ENCODE results near the gene ZSWIM6.

The ZSWIM6 gene

DNA sequence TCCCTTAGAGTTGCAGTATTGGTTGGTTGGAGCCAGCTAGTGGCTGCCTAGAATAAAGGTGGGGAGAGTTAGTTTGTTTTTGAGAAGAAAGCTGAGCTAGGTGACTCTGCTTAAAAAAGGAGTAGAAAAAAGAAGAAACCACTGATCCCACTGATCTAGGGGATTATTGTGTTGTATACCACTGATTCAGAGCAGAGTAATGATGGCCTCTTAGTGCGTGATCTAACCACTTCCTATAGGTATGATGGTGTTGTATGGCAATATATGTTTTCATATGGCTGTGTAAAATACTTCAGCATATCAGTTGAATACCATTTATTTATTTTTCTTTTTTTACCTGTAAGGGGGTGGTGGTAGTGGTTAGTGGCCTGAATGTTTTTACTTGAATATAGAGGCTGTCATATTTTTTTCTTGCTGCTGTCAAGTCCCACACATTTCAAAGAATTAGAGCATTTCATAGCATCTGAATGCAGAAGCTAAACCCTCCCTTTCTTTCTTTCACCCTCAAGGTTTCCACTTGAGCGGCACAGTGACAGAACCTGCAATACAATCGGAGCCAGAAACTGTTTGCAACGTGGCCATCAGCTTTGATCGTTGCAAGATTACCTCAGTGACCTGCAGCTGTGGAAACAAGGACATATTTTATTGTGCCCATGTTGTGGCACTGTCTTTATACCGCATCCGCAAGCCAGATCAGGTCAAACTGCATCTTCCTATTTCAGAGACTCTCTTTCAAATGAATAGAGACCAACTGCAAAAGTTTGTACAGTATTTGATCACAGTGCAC is 140.3 kb downstream of the ZSWIM6 start:
- no peak for DNase-seq (ENCODE audit: low read depth in 2 of 2, low spot score in 1 of 2)

DNA sequence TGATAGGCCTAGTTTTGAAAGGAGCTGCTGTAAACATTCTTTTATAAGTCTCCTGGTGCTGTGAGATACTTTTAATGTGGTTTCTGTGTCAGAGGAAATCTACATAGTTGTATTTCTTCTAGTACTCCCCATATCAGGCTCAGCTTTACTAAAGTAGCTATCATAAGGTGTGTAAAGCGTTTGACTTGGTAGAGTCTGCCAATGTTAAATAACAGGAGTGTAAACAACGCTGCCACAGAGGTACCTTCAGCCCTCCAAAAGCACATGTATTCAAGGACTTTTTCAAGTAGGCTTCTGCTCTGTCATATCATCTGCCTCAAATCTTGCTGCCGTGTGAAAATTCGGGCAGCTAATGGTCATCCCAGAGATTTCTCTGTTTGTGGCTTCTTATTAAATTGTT is 142.7 kb downstream of the ZSWIM6 start:
- no peak for DNase-seq (ENCODE audit: low read depth in 2 of 2, low spot score in 1 of 2)

DNA sequence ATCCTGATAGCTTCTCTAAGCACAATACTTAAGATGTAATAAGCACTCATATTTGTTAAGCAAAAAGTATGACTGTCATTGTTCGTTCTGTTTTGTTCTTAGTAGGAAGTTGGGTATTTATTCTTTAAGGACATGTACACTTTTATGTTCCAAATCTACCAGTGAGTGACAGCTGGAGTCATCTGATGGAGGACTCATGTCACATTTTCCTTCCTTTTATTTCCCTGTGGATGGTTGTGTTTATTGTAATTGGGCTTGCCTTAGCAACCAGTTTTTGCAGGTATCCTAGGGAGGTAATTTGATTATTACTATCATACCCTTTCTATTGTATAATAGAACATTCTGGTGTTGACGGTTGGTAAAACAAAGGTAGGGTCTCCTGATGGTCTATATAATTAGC is 145.7 kb downstream of the ZSWIM6 start:
- no peak for DNase-seq (ENCODE audit: low read depth in 2 of 2, low spot score in 1 of 2)

DNA sequence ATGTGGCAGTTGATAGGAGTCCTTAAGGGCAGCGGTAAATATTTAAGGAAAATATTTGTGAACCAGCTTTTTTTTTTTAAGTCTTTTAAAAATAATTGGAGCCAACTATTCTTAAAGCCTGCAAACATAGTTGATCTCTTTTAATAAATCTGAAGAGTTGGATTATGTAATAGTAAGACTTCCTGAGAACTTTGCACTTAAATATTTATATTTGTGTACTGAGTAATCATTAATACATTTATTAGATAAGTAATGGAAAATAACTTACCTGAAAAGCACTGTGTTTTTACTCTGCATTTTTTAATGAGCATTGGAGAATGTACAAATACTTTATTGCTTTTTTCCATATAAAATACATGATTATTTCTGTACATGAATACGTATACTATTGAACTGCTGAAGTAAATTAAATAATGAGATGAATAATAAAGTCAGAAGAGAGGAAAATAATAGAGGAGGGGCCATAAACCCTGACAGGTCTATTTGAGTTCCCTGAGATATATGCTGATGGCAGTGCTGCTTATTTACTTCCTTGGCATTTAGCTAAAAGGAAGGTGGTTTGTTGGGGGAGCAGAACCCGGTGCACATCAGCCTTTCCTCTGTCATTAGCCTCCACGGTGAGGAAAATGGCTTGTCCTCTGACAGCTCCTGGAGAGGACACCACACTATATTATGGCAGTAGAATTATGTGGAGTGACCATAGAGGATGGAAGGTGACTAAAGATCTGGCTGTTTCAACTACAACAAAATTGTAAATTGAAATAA is 148.0 kb downstream of the ZSWIM6 start:
- DNase-seq (ENCODE audit: low read depth in 2 of 2, low spot score in 1 of 2): no peak

DNA sequence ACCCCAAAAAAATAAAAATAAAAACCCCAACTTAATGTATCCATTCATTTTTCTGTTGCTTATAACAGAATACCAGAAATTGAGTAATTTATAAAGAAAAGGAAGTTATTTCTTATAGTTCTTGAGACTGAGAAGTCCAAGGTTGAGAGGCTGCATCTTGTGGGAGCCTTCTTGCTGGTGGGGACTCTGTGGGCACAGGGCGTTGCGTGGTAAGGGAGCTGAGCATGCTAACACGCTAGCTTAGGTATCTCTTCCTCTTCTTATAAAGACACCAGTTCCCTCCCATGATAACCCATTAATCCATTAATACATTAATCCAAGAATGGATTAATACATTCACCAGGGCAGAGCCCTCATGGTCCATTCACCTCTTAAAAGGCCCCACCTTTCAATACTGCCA is 150.9 kb downstream of the ZSWIM6 start:
- DNase-seq (ENCODE audit: low read depth in 2 of 2, low spot score in 1 of 2): no peak

DNA sequence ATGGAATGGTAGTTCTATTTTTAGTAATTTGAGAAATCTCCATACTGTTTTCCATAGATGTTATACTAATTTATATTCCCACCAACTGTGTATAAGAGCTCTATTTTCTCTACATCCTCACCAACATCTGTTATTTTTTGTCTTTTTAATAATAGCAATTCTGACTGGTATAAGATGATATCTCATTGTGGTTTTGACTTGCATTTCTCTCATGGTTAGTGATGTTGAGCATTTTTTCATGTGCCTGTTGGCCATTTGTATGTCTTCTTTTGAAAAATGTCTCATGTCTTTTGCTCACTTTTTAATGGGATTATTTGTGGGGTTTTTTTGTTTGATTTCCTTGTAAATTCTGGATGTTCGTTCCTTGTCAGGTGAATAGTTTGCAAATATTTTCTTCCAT is 154.4 kb downstream of the ZSWIM6 start:
- no peak for DNase-seq (ENCODE audit: low read depth in 2 of 2, low spot score in 1 of 2)

DNA sequence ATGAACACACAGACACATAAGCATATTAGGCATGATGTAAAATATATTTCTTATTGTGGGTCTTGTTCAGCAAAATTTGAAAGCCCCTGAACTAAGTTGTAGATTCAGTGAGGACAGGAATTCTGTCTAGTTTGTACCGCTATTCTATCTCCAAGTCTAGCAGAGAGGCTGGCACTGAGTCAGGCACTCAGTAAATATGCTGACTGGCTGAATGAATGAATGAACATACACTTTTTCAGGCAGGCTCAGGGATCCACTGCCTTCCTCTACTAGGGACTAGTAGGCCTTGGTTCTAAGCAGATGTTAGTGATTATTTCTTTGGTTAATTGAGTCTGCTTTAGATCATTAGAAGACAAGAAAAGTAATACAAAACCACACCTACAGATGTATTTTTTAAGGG is 157.5 kb downstream of the ZSWIM6 start:
- no peak for DNase-seq (ENCODE audit: low read depth in 2 of 2, low spot score in 1 of 2)

DNA sequence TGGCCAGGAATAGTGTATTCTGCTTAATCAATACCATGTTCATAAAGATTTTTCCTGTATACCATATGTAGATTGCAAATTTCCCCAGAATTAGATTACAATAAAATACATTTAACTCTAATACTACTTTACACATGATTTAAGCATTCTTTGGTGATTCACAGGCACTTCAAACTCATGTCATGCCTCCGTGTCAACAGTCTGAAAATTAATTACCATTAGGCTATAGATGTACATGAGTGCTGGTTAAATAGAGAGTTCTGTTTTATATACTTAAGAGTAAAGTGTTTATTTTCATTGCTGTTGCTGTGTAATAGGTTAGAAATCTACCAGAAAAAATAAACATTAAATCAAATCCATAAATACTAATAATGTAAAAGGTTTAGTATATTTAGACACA is 159.8 kb downstream of the ZSWIM6 start:
- DNase-seq (ENCODE audit: low read depth in 2 of 2, low spot score in 1 of 2): no peak

DNA sequence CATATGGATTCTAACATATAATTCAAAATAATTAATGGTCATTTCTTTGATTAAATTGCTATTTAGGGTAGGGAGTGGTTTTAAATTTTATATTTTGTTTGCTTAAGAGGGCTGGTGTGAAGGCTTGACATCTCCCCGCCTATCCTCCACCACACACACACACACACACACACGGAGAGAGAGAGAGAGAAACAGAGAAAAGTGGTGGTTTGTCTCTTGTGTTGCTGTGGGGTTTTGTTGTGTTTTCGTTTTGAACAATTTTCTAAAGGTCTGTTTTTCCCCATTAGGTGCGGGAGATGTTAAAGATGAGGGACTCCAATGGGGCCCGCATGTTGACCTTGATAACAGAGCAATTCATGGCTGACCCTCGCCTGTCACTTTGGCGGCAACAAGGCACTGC is 161.9 kb downstream of the ZSWIM6 start:
- DNase-seq (ENCODE audit: low read depth in 2 of 2, low spot score in 1 of 2): no peak

DNA sequence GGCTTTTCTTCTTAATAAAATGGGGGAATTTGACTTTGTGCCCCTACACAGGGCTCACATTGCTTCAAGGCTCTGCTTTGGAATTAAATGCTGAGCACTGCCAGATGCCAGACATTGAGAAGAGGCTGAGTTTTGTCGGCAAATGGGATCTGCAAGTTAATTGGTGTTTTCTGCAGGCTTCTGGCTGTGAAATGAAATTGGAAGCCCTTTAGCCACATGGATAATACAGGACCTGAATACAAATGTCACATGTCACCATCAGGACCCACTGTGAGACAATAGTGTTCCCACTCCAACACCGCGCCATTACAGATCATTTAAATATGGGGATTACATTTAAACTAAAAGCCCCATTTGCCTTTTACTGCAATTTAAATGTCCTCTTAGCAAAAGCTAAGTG is 164.4 kb downstream of the ZSWIM6 start:
- no peak for DNase-seq (ENCODE audit: low read depth in 2 of 2, low spot score in 1 of 2)

DNA sequence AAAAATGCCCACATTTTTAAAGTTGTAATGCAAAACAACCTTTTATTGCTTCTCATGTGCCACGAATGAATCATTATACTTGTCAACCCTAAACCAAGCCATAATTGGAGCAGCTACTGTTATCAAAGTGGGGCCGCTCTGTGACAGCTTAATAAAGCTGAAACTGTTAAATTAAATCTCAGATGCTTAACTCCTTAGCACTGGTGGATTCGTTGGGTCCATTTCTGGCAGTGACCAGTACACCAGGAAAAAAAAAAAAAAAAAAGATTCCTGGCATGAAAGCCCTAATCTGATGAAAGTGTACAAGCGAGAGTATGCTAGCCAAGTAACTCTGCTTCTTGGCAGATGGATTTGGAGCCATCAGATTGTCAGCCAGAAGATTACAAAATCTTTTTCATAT is 164.8 kb downstream of the ZSWIM6 start:
- DNase-seq (ENCODE audit: low read depth in 2 of 2, low spot score in 1 of 2): no peak

DNA sequence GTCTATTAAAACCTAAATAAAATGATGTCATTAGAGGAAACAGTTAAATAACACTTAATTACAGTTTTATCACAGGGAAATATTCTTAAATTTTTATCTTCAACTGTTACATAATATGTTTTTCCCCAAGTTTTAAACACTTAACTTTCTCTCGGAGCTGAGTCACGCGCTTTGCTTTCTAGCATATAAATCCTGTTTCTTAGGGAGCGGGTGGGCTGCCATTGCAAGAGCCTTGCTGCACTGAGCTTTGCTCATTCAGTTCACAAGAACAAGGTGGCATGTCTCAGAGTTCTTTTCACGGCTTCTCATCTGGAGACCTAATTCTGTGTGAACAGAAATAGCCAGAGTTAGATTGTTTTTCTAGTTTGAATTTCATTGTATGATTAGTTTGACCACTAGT is 166.1 kb downstream of the ZSWIM6 start:
- no peak for DNase-seq (ENCODE audit: low read depth in 2 of 2, low spot score in 1 of 2)

DNA sequence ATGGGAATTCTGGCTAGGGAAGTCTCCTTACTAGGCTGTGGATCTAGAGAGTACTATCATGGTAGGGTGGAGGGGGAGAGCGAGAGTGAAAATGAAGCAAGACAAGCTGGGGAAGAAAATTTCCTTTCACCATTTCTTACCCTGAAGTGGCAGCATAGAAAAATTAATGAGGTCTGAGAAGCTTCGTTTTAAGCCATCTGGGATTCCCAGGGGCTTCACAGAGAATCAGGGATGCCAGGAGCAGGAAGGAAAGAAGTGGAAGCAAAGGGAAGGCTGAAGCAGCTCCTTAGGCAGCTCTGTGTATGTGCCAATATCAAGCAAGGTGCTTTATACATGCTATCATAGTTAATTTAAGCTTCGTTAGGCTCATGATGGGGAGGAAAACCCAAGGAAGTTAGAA is 169.9 kb downstream of the ZSWIM6 start:
- DNase-seq (ENCODE audit: low read depth in 2 of 2, low spot score in 1 of 2): no peak

DNA sequence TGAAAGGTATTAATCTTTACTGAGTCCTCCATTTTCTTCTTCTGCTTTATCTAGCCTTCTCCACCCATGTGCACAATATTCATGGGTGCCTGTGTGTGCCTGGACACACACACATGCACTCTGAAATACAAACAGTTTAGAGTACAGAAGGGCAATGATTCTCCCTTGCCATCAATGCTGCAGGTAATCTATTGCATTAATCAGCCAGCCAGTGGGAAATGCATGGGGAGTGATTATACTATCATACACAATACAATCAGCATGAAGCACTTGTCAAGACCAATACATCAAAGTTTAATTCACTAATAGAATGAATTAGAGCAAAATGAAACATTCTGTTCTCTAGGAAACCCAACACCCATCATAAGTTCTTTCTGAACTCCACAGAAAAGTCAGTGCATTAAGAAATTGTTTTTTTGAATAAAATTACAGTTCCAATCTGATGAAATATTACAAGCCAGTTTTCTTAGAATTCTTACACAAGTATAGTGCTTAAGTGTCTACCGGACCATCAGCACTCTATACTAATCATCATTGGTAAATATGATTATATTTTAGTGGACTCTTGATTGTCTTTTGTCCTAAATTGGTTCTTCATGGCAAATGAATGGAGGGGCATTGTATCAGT is 172.2 kb downstream of the ZSWIM6 start:
- DNase-seq (ENCODE audit: low read depth in 2 of 2, low spot score in 1 of 2): no peak

DNA sequence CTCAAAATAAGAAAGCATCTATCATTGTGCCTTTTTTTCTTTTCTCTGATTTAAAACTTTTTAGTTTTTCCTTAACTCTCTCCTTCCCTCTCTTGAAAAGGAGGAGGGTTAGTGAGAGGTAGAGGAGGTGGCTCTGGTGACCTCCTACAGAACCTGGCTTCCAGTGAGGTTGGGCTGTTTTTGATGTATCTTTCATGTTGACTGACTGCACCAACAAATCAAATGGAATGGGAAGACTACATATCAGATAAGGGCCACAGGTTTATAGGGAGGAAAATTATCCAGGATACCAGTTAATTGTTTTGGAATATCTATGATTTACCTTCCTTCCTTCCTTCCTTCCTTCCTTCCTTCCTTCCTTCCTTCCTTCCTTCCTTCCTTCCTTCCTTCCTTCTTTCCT is 173.2 kb downstream of the ZSWIM6 start:
- no peak for DNase-seq (ENCODE audit: low read depth in 2 of 2, low spot score in 1 of 2)

DNA sequence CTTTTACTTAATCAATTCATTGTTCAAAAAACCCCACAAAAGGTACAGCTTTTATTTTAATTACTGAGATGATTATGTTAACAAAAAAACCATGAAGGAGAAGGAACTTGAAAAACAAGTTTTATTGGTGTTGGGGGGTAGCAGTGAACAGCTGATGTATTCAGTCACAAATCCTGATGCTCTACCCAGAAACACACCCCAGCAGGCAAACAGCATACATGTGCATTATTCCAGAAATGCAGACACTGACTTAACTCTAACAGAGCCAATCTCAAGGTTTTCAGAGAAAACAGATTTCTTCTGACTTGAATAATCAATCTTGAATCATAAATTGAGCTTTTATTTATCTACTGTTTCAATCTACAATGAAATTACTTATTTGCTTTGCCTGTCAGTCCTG is 175.2 kb downstream of the ZSWIM6 start:
- no peak for DNase-seq (ENCODE audit: low read depth in 2 of 2, low spot score in 1 of 2)

DNA sequence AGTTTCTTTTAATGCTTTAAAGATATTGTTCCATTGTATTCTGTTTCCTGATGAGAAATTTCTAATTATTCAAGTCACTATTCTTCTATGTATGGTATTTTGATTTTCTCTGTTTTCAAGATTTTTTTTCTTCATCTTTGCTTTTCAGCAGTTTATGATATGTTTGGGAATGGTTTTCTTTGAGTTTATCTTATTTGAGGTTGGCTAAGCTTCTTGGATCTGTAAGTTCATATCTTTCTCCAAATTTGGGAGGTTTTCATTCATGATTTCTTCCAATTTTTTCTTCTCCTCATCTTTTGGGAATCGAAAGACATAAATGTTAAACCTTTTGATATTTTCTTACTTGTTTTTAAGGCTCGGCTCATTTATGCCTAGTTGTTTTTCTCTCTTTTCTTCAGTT is 184.9 kb downstream of the ZSWIM6 start:
- DNase-seq (ENCODE audit: low read depth in 2 of 2, low spot score in 1 of 2): no peak

DNA sequence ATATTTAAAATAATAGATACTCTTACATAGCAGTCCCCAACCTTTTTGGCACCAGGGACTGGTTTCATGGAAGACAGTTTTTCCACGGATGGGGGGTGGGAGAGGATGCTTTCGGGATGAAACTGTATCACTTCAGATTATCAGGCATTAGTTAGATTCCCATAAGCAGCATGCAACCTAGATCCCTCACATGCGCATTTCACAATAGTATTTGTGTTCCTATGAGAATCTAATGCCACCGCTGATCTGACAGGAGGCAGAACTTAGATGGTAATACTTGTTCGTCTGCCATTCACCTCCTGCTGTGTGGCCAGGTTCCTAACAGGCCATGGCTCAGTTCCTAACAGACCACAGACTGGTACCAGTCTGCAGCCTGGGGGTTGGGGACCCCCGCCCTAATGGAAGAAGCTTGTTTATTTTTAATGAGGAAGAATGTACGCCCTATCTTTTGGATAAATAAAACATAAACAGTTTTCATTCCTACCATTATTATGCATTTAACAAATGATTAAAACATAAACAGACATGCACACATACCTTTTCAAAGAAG is 187.7 kb downstream of the ZSWIM6 start:
- no peak for DNase-seq (ENCODE audit: low read depth in 2 of 2, low spot score in 1 of 2)

DNA sequence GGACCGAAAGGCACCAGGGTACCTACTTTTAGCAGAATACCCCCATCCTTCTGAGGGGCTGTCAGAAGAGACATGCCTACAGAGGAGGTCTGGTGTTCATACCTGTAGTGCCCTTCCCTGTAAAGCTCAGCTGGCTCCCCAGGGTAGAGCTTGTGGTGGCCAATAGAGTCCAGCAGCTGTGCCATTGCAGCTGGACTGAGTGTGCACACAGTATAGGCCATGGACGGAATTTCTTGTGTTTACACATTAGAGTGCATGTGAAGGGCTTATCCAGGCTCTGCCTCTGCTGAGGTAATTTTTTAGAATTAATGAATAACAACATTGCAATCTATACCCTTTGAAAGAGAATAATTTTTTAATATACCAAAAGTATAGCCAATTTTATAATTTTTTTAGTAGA is 191.0 kb downstream of the ZSWIM6 start:
- no peak for DNase-seq (ENCODE audit: low read depth in 2 of 2, low spot score in 1 of 2)

DNA sequence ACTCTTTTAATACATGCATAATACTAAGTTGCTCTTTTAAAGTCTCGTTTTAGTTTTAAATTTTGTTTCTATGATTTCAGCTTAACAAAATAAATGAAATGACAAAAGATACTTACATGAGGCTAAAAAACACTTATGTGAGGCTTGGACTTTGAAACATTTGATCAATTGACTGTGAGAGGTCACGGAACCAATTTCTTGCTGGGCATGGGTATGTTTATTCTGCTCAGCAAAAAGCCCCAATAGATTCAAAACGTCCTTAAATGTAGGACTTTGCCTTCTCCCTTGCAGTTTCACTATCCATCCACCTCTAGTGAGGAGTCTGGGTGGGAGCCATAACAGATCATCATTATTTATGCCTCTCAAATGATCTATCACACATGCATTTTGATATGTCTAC is 191.9 kb downstream of the ZSWIM6 start:
- DNase-seq (ENCODE audit: low read depth in 2 of 2, low spot score in 1 of 2): no peak

DNA sequence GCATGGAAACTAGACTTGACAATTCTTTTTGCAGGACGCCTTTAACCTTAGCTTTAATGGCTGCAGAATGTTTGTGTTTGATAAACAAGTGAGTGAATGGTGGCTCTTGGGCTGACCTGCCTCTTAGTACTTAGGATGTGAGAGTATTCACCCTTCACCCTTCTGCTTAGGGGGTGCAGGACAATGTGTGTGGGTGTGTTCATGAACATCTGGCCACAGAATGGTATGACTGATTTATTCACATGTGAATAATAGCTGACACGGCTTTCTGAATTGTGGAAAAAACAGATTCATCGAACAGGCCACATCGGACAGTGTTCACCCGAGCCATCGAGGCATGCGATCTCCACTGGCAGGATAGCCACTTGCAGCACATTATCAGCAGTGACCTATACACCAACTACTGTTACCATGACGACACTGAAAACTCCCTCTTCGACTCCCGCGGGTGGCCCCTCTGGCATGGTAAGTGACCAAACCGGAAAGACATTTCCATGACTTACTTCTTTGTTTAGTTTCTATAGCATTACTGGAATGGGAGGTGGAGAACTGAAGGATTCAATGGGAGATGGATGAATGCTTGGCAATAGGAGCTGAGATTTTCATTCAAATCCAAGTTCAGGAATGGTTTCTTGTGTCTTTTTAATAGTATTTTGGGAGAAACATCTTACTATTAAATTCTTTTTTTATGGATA is 193.6 kb downstream of the ZSWIM6 start:
- no peak for DNase-seq (ENCODE audit: low read depth in 2 of 2, low spot score in 1 of 2)

DNA sequence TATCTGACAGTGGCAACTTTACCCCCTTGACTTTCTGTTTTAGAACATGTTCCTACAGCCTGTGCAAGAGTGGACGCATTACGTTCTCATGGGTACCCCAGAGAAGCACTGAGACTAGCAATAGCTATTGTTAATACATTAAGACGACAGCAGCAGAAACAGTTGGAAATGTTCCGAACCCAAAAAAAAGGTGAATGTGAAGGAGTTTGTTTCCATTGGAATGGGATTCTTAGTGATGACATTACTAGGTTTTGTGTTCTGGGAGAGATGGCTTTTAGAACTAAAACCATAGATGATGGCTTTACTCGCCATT is 194.1 kb downstream of the ZSWIM6 start:
- no peak for DNase-seq (ENCODE audit: low read depth in 2 of 2, low spot score in 1 of 2)
